Measurements from ENCODE around the gene UGT2A2.

GRCh38 chr4:69577245-69577644 is 62.2 kb downstream of the UGT2A2 start:
- TF ChIP-seq POLR2A (IDR thresholded peaks at IDR 0.05) (no peak), CTCF (IDR thresholded peaks at IDR 0.05) (no peak), POLR2AphosphoS5 (IDR thresholded peaks at IDR 0.05) (no peak), EP300 (IDR thresholded peaks at IDR 0.05; ENCODE audit: low read depth) (no peak)

All from transverse colon (tissue), 4 donors.